HS-5 (cell line): ENCODE data around the gene LRP1B.
"Not testable (repeated sequence)": the region's sequence is repeated elsewhere in the genome, so short reads cannot be mapped to it uniquely, and the experiment has no call there.

Experiments
- DNase-seq: peaks from one replicate; pipeline ENCODE4 v3.0.0-alpha.2; 2012; ENCODE audit warnings: low read depth

The LRP1B gene

DNA sequence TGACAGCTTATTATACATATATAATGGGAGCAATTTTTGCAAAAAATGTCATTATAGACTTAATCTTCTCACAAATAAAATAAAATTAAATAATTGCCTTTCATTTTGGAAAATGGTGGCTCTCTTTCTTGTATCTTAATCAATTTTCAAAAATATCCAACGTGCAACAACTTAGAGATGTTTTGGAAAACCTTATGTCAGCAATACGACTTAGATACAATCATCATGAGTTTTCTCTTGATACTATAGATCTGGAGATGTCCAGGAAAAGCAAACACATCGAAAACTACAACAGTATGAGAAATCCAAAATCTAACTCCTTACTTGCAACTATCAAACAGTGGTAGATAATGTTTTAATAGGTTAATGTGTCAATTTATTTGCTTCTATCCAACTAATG lies 1529.0 kb downstream of the LRP1B start:
- no peak for DNase-seq

DNA sequence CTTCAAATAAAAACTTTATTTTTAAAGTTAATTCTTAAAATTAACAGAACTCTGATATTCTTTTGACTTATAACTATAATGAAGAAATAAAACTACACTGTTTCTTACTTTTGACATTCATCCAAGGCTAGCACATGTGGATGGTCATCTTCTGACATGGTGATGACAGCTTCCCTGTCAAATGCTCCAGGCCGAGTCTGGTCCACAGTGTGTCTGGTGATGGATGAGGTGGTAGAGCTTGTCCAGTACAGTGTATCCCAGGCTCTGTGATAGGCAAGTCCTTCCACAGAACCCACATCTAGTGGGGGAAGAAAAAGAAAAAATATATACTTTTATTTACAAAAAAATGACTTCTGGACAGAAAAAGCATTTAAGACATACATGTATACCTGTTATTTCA lies 1529.5 kb downstream of the LRP1B start:
- no peak for DNase-seq

DNA sequence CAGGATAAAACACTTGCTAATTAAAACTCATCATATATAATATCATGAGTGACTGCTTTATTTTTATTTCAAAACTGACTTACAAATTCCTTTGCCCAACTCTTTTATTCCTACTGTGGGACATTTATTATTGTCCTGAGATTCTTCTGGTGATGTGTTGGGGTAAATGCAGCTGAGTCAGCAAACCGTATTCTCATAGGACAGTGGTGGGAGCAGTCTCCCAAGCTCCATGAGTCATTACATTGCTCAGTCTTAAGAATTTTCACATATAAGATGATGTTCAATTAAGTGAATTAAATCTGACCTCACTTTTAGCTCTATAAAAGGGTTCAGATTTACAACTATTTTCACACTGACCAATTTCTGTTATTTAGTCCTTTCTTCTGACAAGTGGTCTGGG lies 1530.7 kb downstream of the LRP1B start:
- peak; percentile 67 for DNase-seq

- no peak for DNase-seq
Measured at GRCh38 chr2:140597836-140598235, 1533.0 kb downstream of the LRP1B start.

DNA sequence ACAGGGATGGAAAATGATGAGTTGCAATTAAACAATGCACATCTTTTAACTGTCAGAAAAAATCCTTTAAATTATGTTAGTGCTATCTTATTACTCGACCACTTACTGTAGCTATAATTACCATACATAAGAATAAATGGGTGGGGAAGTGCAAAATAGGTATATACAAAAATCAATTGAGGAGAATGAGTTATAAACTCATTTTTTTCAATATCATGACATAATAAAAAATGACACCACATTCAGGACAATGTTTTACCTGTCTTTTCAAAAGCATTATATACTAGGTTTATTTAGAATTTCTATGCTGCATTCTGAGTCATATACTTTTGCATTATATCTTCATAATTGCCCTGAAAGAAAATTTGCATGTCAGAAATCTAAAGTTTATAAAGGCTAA lies 1533.6 kb downstream of the LRP1B start:
- DNase-seq: no peak

- no peak for DNase-seq
Measured at GRCh38 chr2:140596447-140596846, 1534.4 kb downstream of the LRP1B start.

DNA sequence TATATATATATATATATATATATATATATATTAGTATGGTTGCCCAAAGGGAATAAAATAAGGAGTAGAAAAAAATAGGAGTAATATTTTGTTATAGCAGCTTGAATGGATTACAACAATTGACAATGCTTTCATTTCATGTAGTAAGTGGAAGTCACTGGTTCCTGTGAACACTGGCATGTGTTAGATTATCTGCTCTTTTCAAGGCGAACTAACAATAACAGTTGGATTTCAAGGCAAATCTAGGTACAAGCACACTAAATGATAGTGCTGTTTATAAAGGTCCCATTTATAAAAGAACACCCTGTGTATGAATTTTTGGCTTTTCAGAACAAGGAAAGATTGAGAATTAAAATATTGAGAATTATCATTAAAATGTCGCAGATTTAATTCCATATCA lies 1535.7 kb downstream of the LRP1B start:
- DNase-seq: no peak

- no peak for DNase-seq
Measured at GRCh38 chr2:140593132-140593531, 1537.7 kb downstream of the LRP1B start.

DNA sequence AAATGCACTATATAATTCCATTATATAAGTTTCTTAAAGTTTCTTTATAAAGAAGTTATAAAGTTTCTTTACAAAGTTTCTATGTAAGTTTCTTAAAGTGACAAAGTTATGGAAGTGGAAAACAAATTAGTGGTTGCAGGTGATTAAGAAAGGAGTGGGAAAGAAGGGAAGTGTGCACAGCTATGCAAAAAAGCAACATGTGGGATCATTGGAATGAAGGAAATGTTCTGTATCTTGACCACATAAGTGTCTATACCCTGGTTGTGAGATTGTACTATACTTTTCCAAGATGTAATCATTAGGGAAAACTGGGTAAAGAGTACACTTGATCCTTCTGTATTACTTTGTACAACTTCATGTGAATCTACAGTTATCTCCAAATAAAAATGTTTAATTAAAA lies 1541.1 kb downstream of the LRP1B start:
- DNase-seq: no peak

DNA sequence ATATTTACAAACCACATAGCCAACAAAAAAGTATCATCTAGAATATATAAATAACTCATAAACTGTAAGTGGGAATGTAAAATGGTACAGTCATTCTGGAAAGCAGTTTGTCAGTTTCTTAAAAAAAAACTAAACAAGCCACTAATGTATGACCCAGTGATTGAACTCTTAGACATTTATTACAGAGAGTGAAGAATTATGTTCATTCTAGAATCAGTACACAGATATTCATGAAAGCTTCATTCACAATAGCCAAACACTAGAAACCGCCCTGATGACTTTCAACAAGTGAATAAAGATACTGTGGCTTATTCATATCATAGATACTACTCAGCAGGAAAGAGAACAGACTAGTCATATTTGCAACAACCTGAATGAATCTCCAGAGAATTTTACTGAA lies 1541.5 kb downstream of the LRP1B start:
- DNase-seq: no peak

GRCh38 chr2:140586379-140586778 lies 1544.4 kb downstream of the LRP1B start:
- no peak for DNase-seq

GRCh38 chr2:140585016-140585415 lies 1545.8 kb downstream of the LRP1B start:
- no peak for DNase-seq

GRCh38 chr2:140584471-140584870 lies 1546.3 kb downstream of the LRP1B start:
- DNase-seq: no peak

DNA sequence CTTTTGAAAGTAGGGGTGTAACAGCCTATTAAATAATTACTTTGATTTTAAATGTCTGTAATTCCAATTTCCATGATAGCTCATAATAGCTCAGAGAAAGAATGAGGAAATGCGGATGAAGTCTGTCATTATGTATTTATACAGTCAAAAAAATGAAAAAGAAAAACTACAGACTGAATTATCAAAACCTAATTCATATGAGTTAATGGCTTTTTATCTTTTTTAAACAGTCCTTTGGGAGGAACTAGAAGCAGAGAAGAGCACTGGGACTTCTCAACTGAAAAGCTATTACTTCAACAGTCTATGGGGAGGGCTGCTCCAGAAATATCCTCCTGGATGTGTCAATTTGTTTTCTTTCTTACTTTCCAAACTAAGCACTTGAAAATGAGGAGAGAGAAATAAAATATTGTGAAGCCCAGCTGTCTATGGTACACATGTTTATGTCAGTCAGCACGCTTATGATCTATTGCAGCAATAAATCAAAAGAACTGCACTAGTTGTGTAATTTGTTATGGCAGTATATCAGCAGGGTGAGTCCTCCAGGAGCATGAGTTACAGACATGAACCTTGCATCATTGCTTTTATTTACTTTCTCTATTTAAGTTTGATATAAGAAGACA lies 1550.2 kb downstream of the LRP1B start:
- DNase-seq: no peak

- no peak for DNase-seq
Measured at GRCh38 chr2:140577453-140577852, 1553.4 kb downstream of the LRP1B start.

DNA sequence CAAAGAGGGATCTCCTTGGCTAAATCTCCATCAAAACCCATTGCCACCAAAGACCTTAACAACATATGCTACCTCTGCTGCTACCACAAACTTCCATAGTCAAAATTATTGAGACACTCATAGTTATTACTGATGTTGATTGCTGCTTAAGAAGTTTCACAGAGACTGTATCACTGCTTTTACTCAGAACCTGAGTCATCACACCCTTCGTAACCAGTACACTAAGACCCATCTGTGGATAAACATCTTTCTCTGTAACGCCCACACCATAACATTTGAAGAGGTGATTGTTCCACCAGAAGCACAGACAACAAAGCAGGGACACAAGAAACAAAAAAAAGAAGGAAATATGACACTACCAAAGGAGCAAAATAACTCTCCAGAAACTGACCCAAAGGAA lies 1563.1 kb downstream of the LRP1B start:
- DNase-seq: no peak

DNA sequence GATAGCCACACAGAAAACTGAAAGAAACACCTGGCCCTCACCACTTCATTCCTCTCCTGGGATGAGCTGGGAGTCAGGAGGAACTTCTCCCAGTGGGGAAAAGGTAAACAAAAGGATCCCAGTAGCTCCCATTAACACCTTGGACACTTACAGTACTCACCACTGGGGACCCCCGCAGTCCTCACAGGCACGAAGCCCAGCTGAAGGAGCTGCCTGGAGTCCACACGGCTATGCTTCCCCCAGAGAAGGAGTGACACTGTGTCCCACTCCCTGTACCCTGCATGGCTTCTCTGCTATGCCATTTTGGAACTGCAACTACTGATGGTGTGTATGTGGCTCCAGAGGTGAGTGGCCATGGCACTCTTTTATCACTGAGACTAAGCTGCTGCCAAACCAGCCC lies 1565.1 kb downstream of the LRP1B start:
- DNase-seq: no peak

GRCh38 chr2:140555701-140556100 lies 1575.1 kb downstream of the LRP1B start:
- no peak for DNase-seq

- DNase-seq: no peak
Measured at GRCh38 chr2:140552634-140553033, 1578.2 kb downstream of the LRP1B start.

- DNase-seq: no peak
Measured at GRCh38 chr2:140551287-140551686, 1579.5 kb downstream of the LRP1B start.

DNA sequence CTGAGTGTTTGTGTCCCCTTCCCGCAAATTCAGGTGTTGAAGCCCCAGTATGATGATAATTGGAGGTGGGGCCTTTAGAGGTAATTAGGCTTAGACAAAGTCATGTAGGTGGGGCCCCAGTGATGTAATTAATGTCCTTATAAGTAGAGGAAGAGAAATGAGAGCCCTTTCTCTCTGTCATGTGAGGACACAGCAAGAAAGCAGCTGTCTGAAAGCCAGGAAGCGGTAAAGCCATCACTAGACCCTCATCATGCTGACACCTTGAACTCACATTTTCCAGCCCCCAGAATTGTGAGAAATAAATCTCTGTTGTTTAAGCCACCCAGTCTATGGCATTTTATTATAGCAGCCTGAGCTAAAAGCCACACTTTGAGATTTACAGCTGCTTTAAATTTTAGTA lies 1580.0 kb downstream of the LRP1B start:
- DNase-seq: no peak

DNA sequence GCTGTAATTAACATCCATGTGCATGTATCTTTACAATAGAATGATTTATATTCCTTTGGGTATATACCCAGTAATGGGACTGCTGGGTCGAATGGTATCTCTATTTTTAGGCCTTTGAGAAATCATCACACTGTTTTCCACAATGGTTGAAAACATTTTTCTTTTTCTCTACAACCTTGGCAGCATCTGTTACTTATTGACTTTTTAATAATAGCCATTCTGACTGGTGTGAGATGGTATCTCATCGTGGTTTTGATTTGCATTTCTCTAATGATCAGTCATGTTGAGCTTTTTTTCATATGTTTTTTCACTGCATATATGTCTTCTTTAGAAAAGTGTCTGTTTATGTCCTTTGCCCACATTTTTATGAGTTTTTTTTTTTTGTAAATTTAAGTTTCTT lies 1586.0 kb downstream of the LRP1B start:
- DNase-seq: not testable (repeated sequence)

- no peak for DNase-seq
Measured at GRCh38 chr2:140542627-140543026, 1588.2 kb downstream of the LRP1B start.

DNA sequence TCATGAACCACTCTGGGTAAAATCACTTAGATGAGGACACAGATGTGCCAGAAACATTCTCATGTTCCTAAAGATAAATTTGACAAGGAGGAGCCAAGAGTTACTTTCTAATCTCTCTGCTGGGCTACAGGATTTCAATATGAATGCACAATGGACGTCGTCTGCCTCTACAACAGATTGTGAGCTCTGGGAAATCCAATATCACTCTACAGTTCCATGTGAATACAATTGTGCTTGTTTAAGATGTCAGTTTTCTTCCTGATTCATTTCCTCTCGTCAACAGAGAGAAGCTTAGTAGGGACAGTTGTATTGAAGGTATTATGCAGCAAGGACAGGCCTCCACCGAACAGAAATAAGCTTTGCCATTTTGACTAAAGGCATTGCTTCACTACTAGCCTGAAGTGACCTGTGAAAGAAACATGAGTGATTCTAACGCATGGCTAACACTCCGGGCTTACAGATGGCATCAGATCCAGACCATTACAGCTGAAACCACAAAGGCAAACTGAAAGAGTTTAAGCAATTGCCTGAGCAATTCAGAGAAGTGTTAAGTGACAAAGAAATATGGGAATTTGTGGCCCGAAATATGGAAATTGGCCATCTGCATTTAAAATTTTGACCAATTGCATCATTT lies 1591.5 kb downstream of the LRP1B start:
- no peak for DNase-seq
